A375 (cell line): ENCODE measurements around the gene CFHR5. TPM values are rescaled to one million over a fixed set of nuclear protein-coding genes. Genes with fewer than 3 reads are reported as not detected.

Experiments
- small RNA-seq: library from RNA; depleted of rRNA; stranded (forward); fragments of <200 nt; gene quantifications from one replicate; pipeline ENCODE3, GENCODE V24; 2014
- total RNA-seq: library from RNA; depleted of rRNA; stranded (reverse); fragments of >200 nt; shearing (Covaris generic); gene quantifications from 2 replicates; pipeline ENCODE4 v1.2.3, GENCODE V29; 2014; rRNA removed

Gene CFHR5
- total RNA-seq = not detected in 2 replicates

DNA sequence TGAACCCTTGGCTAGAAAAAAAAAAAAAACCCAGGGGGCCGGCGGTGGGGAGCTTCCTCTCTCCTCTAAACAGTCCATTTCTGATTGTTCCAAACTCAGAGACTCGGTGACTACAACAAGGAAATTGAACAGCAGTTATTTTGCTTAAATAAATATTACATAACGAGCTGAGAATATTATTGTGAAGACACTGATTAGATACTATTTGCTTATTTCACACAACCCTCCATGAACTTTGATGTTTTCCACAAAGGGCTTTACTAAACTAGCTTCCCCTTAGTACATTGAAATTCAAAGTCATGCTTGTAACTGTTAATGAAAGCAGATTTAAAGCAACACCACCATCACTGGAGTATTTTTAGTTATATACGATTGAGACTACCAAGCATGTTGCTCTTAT is at the start of gene CFHR5:
Gene CFHR5 (plus strand): TSS at position 279 of the 400 bp plus-strand sequence. CDS start 109 bp downstream, at position 388.

DNA sequence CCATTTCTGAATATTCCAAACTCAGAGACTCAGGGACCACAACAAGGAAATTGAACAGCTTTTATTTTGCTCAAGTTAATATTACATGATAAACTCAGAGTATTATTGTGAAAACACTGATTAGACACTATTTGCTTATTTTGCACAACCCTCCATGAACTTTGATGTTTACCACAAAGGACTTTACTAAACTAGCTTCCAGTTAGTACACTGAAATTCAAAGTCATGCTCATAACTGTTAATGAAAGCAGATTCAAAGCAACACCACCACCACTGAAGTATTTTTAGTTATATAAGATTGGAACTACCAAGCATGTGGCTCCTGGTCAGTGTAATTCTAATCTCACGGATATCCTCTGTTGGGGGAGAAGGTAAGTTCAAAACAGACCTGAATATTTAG is 33.8 kb upstream of the CFHR5 start, which contains the start of gene CFHR2:
Gene CFHR2 (plus strand): TSS at position 171 of the 400 bp plus-strand sequence. CDS start 143 bp downstream, at position 314.

Small RNA genes lying within 50 kb of the gene (small RNA-seq; reads per million reads assigned to genes)
- not detected for gene AL139418.1

Other genes starting within 250 kb of the CFHR5 start
- 0.19 and 0.93 TPM in 2 replicates for gene CFHR3, start 202.7 kb upstream of the CFHR5 start, total RNA-seq
- 0.58 and 1.1 TPM in 2 replicates for gene CFHR1, start 157.8 kb upstream of the CFHR5 start, total RNA-seq
- gene CFHR4, start 89.5 kb upstream of the CFHR5 start, total RNA-seq = not detected in 2 replicates
- gene CFHR2, start 33.8 kb upstream of the CFHR5 start, total RNA-seq = not detected in 2 replicates
- not detected in 2 replicates for gene F13B, start 89.7 kb downstream of the CFHR5 start, total RNA-seq
- gene ASPM, start 169.1 kb downstream of the CFHR5 start, total RNA-seq = 59.8 and 65.1 TPM in 2 replicates
- gene ZBTB41, start 223.7 kb downstream of the CFHR5 start, total RNA-seq = 5.4 and 7.5 TPM in 2 replicates